H1 (cell line): ENCODE results near the gene PDPK1.

ENCODE experiments used
- ATF2 ChIP-seq: IDR thresholded peaks from 2 replicates; pipeline ENCODE4 v1.6.1; 2012; ENCODE audit warnings: low read length, inconsistent platforms
- CHD2 ChIP-seq: IDR thresholded peaks from 2 replicates; pipeline ENCODE4 v1.6.1; 2012; ENCODE audit warnings: low read length, improper control_type of control experiment
- EP300 ChIP-seq, 2 experiments: IDR thresholded peaks; 1 replicate in 1 of 2; 2 replicates in 1 of 2; pipeline ENCODE4 v1.6.1; 2011 to 2012; ENCODE audit warnings: low read depth in 2 of 2, low read length in 2 of 2, mild to moderate bottlenecking in 2 of 2, borderline replicate concordance in 1 of 2, inconsistent platforms in 1 of 2, moderate library complexity in 1 of 2
- FOSL1 ChIP-seq: IDR thresholded peaks from 2 replicates; pipeline ENCODE4 v1.6.1; 2011; ENCODE audit warnings: mild to moderate bottlenecking, low read depth, low read length, moderate library complexity; ENCODE audit not compliant: insufficient read depth
- HDAC2 ChIP-seq, 2 experiments: fragments of 300-600 bp in 1 of 2; sonication (generic) in 1 of 2; IDR thresholded peaks; 2 replicates each; pipeline ENCODE4 v1.6.1; 2011 to 2012; ENCODE audit warnings: low read depth in 2 of 2, low read length in 2 of 2, mild to moderate bottlenecking in 2 of 2, moderate library complexity in 2 of 2, borderline replicate concordance in 1 of 2, inconsistent platforms in 1 of 2
- HDAC6 ChIP-seq: IDR thresholded peaks from one replicate; pipeline ENCODE4 v1.7.1; 2012; ENCODE audit warnings: low read depth, mild to moderate bottlenecking, inconsistent platforms, low read length, moderate library complexity
- SIRT6 ChIP-seq: IDR thresholded peaks from one replicate; pipeline ENCODE4 v1.7.1; 2012; ENCODE audit warnings: low read length, inconsistent platforms
- USF2 ChIP-seq: IDR thresholded peaks from 2 replicates; pipeline ENCODE4 v1.6.1; 2011; ENCODE audit warnings: low read length, improper control_type of control experiment
- TF ChIP-seq, protein P1 (sequence below), 3 experiments: IDR thresholded peaks; 1 replicate in 2 of 3; 2 replicates in 1 of 3; pipeline versions ENCODE4 v1.5.1 to v1.6.1; 2011; ENCODE audit warnings: low read length in 3 of 3, mild to moderate bottlenecking in 3 of 3, inconsistent platforms in 2 of 3, low read depth in 1 of 3, moderate library complexity in 1 of 3; ENCODE audit not compliant: insufficient read depth in 1 of 3; ENCODE audit errors: control extremely low read depth in 1 of 3

- TF ChIP-seq HDAC2 (IDR thresholded peaks at IDR 0.05; ENCODE audit: borderline replicate concordance in 1 of 2, low read depth in 2 of 2, low read length in 2 of 2) (no peak), FOSL1 (no peak), SIRT6 (no peak), ATF2 (no peak), CHD2 (no peak), USF2 (no peak), EP300 (IDR thresholded peaks at IDR 0.05; ENCODE audit: borderline replicate concordance in 1 of 2, low read depth in 2 of 2, low read length in 2 of 2) (no peak), HDAC6 (no peak)
- TF ChIP-seq, protein P1, sequence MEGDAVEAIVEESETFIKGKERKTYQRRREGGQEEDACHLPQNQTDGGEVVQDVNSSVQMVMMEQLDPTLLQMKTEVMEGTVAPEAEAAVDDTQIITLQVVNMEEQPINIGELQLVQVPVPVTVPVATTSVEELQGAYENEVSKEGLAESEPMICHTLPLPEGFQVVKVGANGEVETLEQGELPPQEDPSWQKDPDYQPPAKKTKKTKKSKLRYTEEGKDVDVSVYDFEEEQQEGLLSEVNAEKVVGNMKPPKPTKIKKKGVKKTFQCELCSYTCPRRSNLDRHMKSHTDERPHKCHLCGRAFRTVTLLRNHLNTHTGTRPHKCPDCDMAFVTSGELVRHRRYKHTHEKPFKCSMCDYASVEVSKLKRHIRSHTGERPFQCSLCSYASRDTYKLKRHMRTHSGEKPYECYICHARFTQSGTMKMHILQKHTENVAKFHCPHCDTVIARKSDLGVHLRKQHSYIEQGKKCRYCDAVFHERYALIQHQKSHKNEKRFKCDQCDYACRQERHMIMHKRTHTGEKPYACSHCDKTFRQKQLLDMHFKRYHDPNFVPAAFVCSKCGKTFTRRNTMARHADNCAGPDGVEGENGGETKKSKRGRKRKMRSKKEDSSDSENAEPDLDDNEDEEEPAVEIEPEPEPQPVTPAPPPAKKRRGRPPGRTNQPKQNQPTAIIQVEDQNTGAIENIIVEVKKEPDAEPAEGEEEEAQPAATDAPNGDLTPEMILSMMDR (IDR thresholded peaks at IDR 0.05; ENCODE audit: control extremely low read depth in 1 of 3, insufficient read depth in 1 of 3, low read depth in 1 of 3, low read length in 3 of 3) = no peak
Measured at GRCh38 chr16:2493605-2494004, 44.2 kb upstream of the PDPK1 start.
